Measurements from ENCODE around the gene TBX4. TPM values are rescaled to one million over a fixed set of nuclear protein-coding genes. Genes with fewer than 3 reads are reported as not detected.

TBX4 gene
- total RNA-seq, 4 donors from 2014 or later: not detected

GRCh38 chr17:61461586-61461966 is 9.4 kb downstream of the TBX4 start:
- TF ChIP-seq POLR2A (IDR thresholded peaks at IDR 0.05): no peak
- no peak for TF ChIP-seq CTCF (IDR thresholded peaks at IDR 0.05)
- Histone ChIP-seq H3K36me3 (no peaks in the 10 kb centered on the region), H3K27me3 (peaks cover 0 to 70% of the 10 kb centered on the region in 2 donors), H3K4me1 (peaks cover 0 to 32% (median 10%) of the 10 kb centered on the region in 4 donors), H3K27ac (no peak overlapping the region), H3K9me3 (no peaks in the 10 kb centered on the region), H3K4me3 (peak overlapping the region in 2 of 4 donors; percentile 6 to 12)
- WGBS, 2 donors: 16 to 25% methylated on average over 7 of the region's 7 CpGs
- no peak for DNase-seq (ENCODE audit: low spot score in 2 of 2)

- H3K36me3 ChIP-seq: no peaks in the 10 kb centered on the region
- no peaks in the 10 kb centered on the region for H3K9me3 ChIP-seq
- H3K4me3 ChIP-seq: peak overlapping the region in 3 of 4 donors; percentile 6 to 30 (median 12)
- H3K4me1 ChIP-seq: peaks cover 0 to 26% (median 10%) of the 10 kb centered on the region in 4 donors
- 8 to 9% methylated on average over 45 to 55 of the region's 55 CpGs for WGBS, 2 donors
- no peak for DNase-seq (ENCODE audit: low spot score in 2 of 2)
- peaks cover 0 to 64% of the 10 kb centered on the region in 2 donors for H3K27me3 ChIP-seq
- H3K27ac ChIP-seq: no peak overlapping the region
- TF ChIP-seq EP300 (IDR thresholded peaks at IDR 0.05) (no peak), CTCF (IDR thresholded peaks at IDR 0.05) (no peak), POLR2A (IDR thresholded peaks at IDR 0.05) (no peak)
Observed at GRCh38 chr17:61461967-61462718, 9.9 kb downstream of the TBX4 start.

GRCh38 chr17:61462719-61463315 is 10.6 kb downstream of the TBX4 start:
- no peak overlapping the region for H3K4me3 ChIP-seq
- H3K9me3 ChIP-seq: no peaks in the 10 kb centered on the region
- WGBS, 2 donors: 51 to 59% methylated on average over 7 to 10 of the region's 10 CpGs
- peaks cover 0 to 58% of the 10 kb centered on the region in 2 donors for H3K27me3 ChIP-seq
- TF ChIP-seq CTCF (IDR thresholded peaks at IDR 0.05) (no peak), POLR2A (IDR thresholded peaks at IDR 0.05) (no peak), EP300 (IDR thresholded peaks at IDR 0.05) (no peak)
- H3K27ac ChIP-seq: no peak overlapping the region
- DNase-seq (ENCODE audit: low spot score in 2 of 2): no peak
- no peaks in the 10 kb centered on the region for H3K36me3 ChIP-seq
- peaks cover 0 to 19% (median 7%) of the 10 kb centered on the region in 4 donors for H3K4me1 ChIP-seq

GRCh38 chr17:61463316-61464129 is 11.3 kb downstream of the TBX4 start:
- H3K4me3 ChIP-seq: no peak overlapping the region
- H3K27me3 ChIP-seq: peaks cover 0 to 50% of the 10 kb centered on the region in 2 donors
- H3K27ac ChIP-seq: no peak overlapping the region
- no peak for DNase-seq (ENCODE audit: low spot score in 2 of 2)
- no peaks in the 10 kb centered on the region for H3K36me3 ChIP-seq
- whole genome bisulfite sequencing, 2 donors: 72 to 83% methylated on average over 11 to 12 of the region's 12 CpGs
- TF ChIP-seq CTCF (IDR thresholded peaks at IDR 0.05) (no peak), EP300 (IDR thresholded peaks at IDR 0.05) (no peak), POLR2A (IDR thresholded peaks at IDR 0.05) (no peak)
- H3K9me3 ChIP-seq: no peaks in the 10 kb centered on the region
- H3K4me1 ChIP-seq: peaks cover 0 to 15% (median 6%) of the 10 kb centered on the region in 4 donors
